ENCODE data around the gene BCL11B. TPM values are rescaled to one million over a fixed set of nuclear protein-coding genes. Genes with fewer than 3 reads are reported as not detected.

BCL11B gene
- total and polyA plus RNA-seq, 2 donors from 2014 or later, result 0.13 to 3.3 TPM

DNA sequence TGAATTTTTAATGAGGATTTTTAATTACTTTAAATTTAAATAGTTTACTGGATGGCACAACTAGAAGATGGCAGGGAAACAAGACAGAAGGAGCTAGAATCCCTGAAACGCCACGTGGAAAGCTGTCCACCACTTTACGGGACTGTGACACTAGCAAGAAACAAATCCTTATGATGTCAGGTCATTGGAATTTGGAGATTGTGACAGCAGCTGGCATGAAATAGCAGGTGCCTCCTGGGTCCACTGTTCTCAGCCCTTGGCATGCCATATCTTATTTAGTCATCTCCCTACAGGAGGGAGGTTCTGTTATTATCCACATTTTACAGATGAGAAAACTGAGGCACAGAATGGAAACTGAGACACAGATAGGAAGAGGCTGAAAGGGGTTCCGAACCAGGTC, 113.8 kb downstream of the BCL11B start:
- no peak overlapping the region for H3K27ac ChIP-seq (ENCODE audit: low read depth in 2 of 2, low read length in 2 of 2)
- no peaks in the 10 kb centered on the region for H3K27me3 ChIP-seq (ENCODE audit: control insufficient read depth, insufficient read depth, low read length)
- no peak overlapping the region for H3K9ac ChIP-seq (ENCODE audit: low read length in 3 of 3)
- no peaks in the 10 kb centered on the region for H3K4me1 ChIP-seq (ENCODE audit: control insufficient read depth in 2 of 3, insufficient read depth in 2 of 3, low read depth in 1 of 3, low read length in 3 of 3)
- intact Hi-C loops (cut with DNase I), result no loop called here
- no peaks in the 10 kb centered on the region for H3K9me3 ChIP-seq (ENCODE audit: control insufficient read depth in 2 of 3, insufficient read depth in 1 of 3, low read length in 3 of 3)
- TF ChIP-seq, protein P1, sequence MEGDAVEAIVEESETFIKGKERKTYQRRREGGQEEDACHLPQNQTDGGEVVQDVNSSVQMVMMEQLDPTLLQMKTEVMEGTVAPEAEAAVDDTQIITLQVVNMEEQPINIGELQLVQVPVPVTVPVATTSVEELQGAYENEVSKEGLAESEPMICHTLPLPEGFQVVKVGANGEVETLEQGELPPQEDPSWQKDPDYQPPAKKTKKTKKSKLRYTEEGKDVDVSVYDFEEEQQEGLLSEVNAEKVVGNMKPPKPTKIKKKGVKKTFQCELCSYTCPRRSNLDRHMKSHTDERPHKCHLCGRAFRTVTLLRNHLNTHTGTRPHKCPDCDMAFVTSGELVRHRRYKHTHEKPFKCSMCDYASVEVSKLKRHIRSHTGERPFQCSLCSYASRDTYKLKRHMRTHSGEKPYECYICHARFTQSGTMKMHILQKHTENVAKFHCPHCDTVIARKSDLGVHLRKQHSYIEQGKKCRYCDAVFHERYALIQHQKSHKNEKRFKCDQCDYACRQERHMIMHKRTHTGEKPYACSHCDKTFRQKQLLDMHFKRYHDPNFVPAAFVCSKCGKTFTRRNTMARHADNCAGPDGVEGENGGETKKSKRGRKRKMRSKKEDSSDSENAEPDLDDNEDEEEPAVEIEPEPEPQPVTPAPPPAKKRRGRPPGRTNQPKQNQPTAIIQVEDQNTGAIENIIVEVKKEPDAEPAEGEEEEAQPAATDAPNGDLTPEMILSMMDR (IDR thresholded peaks at IDR 0.05; ENCODE audit: borderline replicate concordance, extremely low read depth, insufficient read depth), result no peak
- DNase-seq (peak in 1 of 5 donors; percentile 42), FAIRE-seq (no peak)
- H3K36me3 ChIP-seq (ENCODE audit: control insufficient read depth in 2 of 3, insufficient read depth in 3 of 3, low read length in 3 of 3), result no peaks in the 10 kb centered on the region
- H3K4me3 ChIP-seq (ENCODE audit: low read length in 3 of 3), result no peak overlapping the region

DNA sequence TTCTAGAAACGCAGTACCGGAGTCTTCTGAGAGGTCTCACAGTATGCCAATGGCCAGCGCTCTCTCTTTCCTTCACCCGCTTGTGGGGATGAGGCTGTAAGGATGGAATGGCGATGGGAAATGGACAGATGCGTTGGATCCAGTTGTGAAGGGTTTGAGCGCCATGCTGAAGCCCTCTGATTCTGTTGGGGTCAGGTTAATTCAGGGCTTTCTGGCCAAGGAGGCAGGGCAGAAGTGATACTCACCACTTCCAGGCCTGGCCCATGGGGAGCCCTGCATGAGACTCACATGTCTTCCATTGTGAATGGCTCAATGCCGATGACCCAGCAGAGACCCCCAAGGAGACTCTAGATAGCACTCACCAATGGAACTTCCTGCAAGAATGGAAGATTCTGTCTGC, 114.3 kb downstream of the BCL11B start:
- no peak for FAIRE-seq
- intact Hi-C loops (cut with DNase I), result no loop called here
- H3K9me3 ChIP-seq (ENCODE audit: control insufficient read depth in 2 of 3, insufficient read depth in 1 of 3, low read length in 3 of 3), result no peaks in the 10 kb centered on the region

DNA sequence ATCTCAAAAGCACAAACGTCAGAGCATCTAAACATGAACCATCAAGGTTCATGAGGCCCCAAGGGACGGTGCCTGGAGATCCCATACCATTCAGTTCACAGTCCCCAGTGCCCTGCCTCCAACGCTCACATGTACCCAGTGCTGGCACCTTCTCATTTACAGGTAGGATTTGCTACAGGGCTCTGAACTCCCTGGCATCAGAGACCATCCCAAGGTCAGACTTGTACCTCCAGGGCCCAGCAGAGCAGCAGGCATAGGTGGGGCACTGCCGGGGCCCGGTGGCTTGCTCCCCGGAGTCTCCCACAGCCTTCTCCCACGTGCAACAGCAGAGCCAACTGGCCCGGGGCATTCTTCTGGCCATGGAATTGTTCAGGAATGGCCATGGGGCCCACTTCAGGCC, 114.8 kb downstream of the BCL11B start:
- H3K36me3 ChIP-seq (ENCODE audit: control insufficient read depth in 2 of 3, insufficient read depth in 3 of 3, low read length in 3 of 3), result no peaks in the 10 kb centered on the region
- TF ChIP-seq, protein P1 (IDR thresholded peaks at IDR 0.05; ENCODE audit: borderline replicate concordance, extremely low read depth, insufficient read depth), result no peak
- intact Hi-C loops (cut with DNase I), result no loop called here
- no peaks in the 10 kb centered on the region for H3K4me1 ChIP-seq (ENCODE audit: control insufficient read depth in 2 of 3, insufficient read depth in 2 of 3, low read depth in 1 of 3, low read length in 3 of 3)
- no peak overlapping the region for H3K9ac ChIP-seq (ENCODE audit: low read length in 3 of 3)
- DNase-seq, result no peak
- H3K27ac ChIP-seq (ENCODE audit: low read depth in 2 of 2, low read length in 2 of 2), result no peak overlapping the region
- H3K27me3 ChIP-seq (ENCODE audit: control insufficient read depth, insufficient read depth, low read length), result no peaks in the 10 kb centered on the region
- FAIRE-seq, result no peak
- no peaks in the 10 kb centered on the region for H3K9me3 ChIP-seq (ENCODE audit: control insufficient read depth in 2 of 3, insufficient read depth in 1 of 3, low read length in 3 of 3)
- H3K4me3 ChIP-seq (ENCODE audit: low read length in 3 of 3), result no peak overlapping the region

More for the DNA sequence above, 114.3 kb downstream of the BCL11B start:
- Histone ChIP-seq H3K36me3 (ENCODE audit: control insufficient read depth in 2 of 3, insufficient read depth in 3 of 3, low read length in 3 of 3) (no peaks in the 10 kb centered on the region), H3K4me3 (ENCODE audit: low read length in 3 of 3) (no peak overlapping the region), H3K4me1 (ENCODE audit: control insufficient read depth in 2 of 3, insufficient read depth in 2 of 3, low read depth in 1 of 3, low read length in 3 of 3) (no peaks in the 10 kb centered on the region), H3K27me3 (ENCODE audit: control insufficient read depth, insufficient read depth, low read length) (no peaks in the 10 kb centered on the region), H3K27ac (ENCODE audit: low read depth in 2 of 2, low read length in 2 of 2) (no peak overlapping the region), H3K9ac (ENCODE audit: low read length in 3 of 3) (no peak overlapping the region)
- TF ChIP-seq, protein P1 (IDR thresholded peaks at IDR 0.05; ENCODE audit: borderline replicate concordance, extremely low read depth, insufficient read depth), result no peak
- DNase-seq, result no peak

GRCh38 chr14:99156814-99157213, 115.2 kb downstream of the BCL11B start:
- H3K27ac ChIP-seq (ENCODE audit: low read depth in 2 of 2, low read length in 2 of 2), result no peak overlapping the region
- no peak overlapping the region for H3K4me3 ChIP-seq (ENCODE audit: low read length in 3 of 3)
- TF ChIP-seq, protein P1 (IDR thresholded peaks at IDR 0.05; ENCODE audit: borderline replicate concordance, extremely low read depth, insufficient read depth), result no peak
- DNase-seq (no peak), FAIRE-seq (no peak)
- no peaks in the 10 kb centered on the region for H3K27me3 ChIP-seq (ENCODE audit: control insufficient read depth, insufficient read depth, low read length)
- no peak overlapping the region for H3K9ac ChIP-seq (ENCODE audit: low read length in 3 of 3)
- H3K4me1 ChIP-seq (ENCODE audit: control insufficient read depth in 2 of 3, insufficient read depth in 2 of 3, low read depth in 1 of 3, low read length in 3 of 3), result no peaks in the 10 kb centered on the region
- no peaks in the 10 kb centered on the region for H3K36me3 ChIP-seq (ENCODE audit: control insufficient read depth in 2 of 3, insufficient read depth in 3 of 3, low read length in 3 of 3)
- intact Hi-C loops (cut with DNase I), result no loop called here
- no peaks in the 10 kb centered on the region for H3K9me3 ChIP-seq (ENCODE audit: control insufficient read depth in 2 of 3, insufficient read depth in 1 of 3, low read length in 3 of 3)
